Erythroblast (primary cell): ENCODE results near the gene NPW.

Source experiments
- GATA1 ChIP-seq: IDR thresholded peaks from 2 replicates; pipeline ENCODE4 v1.6.1; 2011; ENCODE audit warnings: low read depth, mild to moderate bottlenecking, control low read depth, low read length, moderate library complexity
- POLR2A ChIP-seq: IDR thresholded peaks from 2 replicates; pipeline ENCODE4 v1.6.1; 2011; ENCODE audit warnings: mild to moderate bottlenecking, low read length

GRCh38 chr16:2053897-2054296 is 34.3 kb downstream of the NPW start:
- no peak for TF ChIP-seq POLR2A
- no peak for TF ChIP-seq GATA1
